HepG2 (cell line): ENCODE measurements around the gene ENPP1. TPM values are rescaled to one million over a fixed set of nuclear protein-coding genes. Genes with fewer than 3 reads are reported as not detected.

Experiments
- ATAC-seq: fragments of 200-7000 bp; cut with Tn5 transposase; 3 replicates; pipeline ENCODE4 v1.9.1; 2020; ENCODE audit warnings: mild to moderate bottlenecking, moderate library complexity
- BruUV-seq: library from RNA; stranded (reverse); fragments of 400-500 nt; replicated peaks from 2 replicates; lab custom pipeline; 2021; lab: Mats Ljungman, UMichigan
- CTCF ChIA-PET: fragments of 300-600 bp; formaldehyde crosslinking; extraction: SDS; loops from one replicate; lab custom pipeline; 2021; ENCODE audit warnings: low total read pairs, inconsistent platforms, low intra/inter-chr PET ratio; lab: Yijun Ruan, JAX
- POLR2A ChIA-PET: fragments of 350-600 bp; sonication (Branson Sonifier 250); formaldehyde crosslinking; loops from one replicate; lab custom pipeline; 2020; ENCODE audit warnings: antibody characterized with exemption, inconsistent platforms; lab: Yijun Ruan, JAX
- DNase-seq: peaks from one replicate; pipeline ENCODE4 v3.0.0-alpha.2; 2015; ENCODE audit warnings: low spot score
- FAIRE-seq: peaks from 3 replicates; lab custom pipeline; 2011; peaks lifted over from hg19 to GRCh38; lab: Jason Lieb, UNC
- H2AFZ ChIP-seq: one replicate; pipeline ENCODE4 v1.6.1; 2011; ENCODE audit warnings: low read length, inconsistent platforms
- H3K27ac ChIP-seq: fragments of 300-600 bp; 3 replicates; pipeline ENCODE4 v1.8.0; 2011; ENCODE audit warnings: mixed run types, mild to moderate bottlenecking, mixed read lengths, low read length, inconsistent platforms; ENCODE audit not compliant: insufficient read depth; ENCODE audit errors: extremely low read length
- H3K27me3 ChIP-seq, 2 experiments: fragments of 200-600 bp in 1 of 2; 2 replicates in 1 of 2; 3 replicates in 1 of 2; pipeline versions ENCODE4 v1.6.0 to v1.8.0; 2011; ENCODE audit warnings: low read length in 2 of 2, mild to moderate bottlenecking in 2 of 2, moderate library complexity in 2 of 2, inconsistent platforms in 1 of 2; ENCODE audit not compliant: insufficient read depth in 2 of 2, control insufficient read depth in 1 of 2
- H3K36me3 ChIP-seq, 2 experiments: fragments of 200-600 bp in 1 of 2; replicated peaks in 1 of 2; 2 replicates in 1 of 2; 3 replicates in 1 of 2; pipeline versions ENCODE4 v1.5.1 to v1.8.0; 2011; ENCODE audit warnings: low read length in 2 of 2, inconsistent platforms in 1 of 2; ENCODE audit not compliant: insufficient read depth in 2 of 2, control insufficient read depth in 1 of 2
- H3K4me1 ChIP-seq: 2 replicates; pipeline ENCODE4 v1.5.1; 2012; ENCODE audit warnings: low read length, inconsistent platforms; ENCODE audit not compliant: insufficient read depth
- H3K4me2 ChIP-seq: 2 replicates; pipeline ENCODE4 v1.6.0; 2011; ENCODE audit warnings: low read depth, low read length, inconsistent platforms
- H3K4me3 ChIP-seq, 3 experiments: fragments of 200-600 bp in 1 of 3; sonication (generic), shearing (Covaris generic) in 1 of 3; replicated peaks in 1 of 3; 2 replicates each; pipeline ENCODE4 v1.5.1; 2011 to 2016; ENCODE audit warnings: low read length in 3 of 3, inconsistent platforms in 2 of 3, low read depth in 2 of 3, mild to moderate bottlenecking in 2 of 3, control low read depth in 1 of 3, mixed read lengths in 1 of 3; ENCODE audit not compliant: insufficient read depth in 1 of 3
- H3K79me2 ChIP-seq: one replicate; pipeline ENCODE4 v1.6.1; 2011; ENCODE audit warnings: low read length, inconsistent platforms; ENCODE audit not compliant: insufficient read depth
- H3K9ac ChIP-seq: 2 replicates; pipeline ENCODE4 v1.6.0; 2011; ENCODE audit warnings: mild to moderate bottlenecking, low read depth, low read length, inconsistent platforms; ENCODE audit not compliant: insufficient read depth
- H3K9me3 ChIP-seq: 2 replicates; pipeline ENCODE4 v1.5.1; 2012; ENCODE audit warnings: mild to moderate bottlenecking, low read length
- H4K20me1 ChIP-seq: 2 replicates; pipeline ENCODE4 v1.6.0; 2011; ENCODE audit warnings: inconsistent platforms, mild to moderate bottlenecking, low read length, moderate library complexity; ENCODE audit not compliant: insufficient read depth
- GABPB1 ChIP-seq: IDR thresholded peaks from 2 replicates; pipeline ENCODE4 v1.6.1; 2016; ENCODE audit warnings: mild to moderate bottlenecking, missing genetic modification reagents, moderate library complexity, missing compliant biosample characterization
- SRY ChIP-seq: sonication (generic); formaldehyde crosslinking; IDR thresholded peaks from 2 replicates; pipeline ENCODE4 v1.8.0; 2022; ENCODE audit warnings: mild to moderate bottlenecking, missing genetic modification reagents
- ZFP90 ChIP-seq: sonication (generic); formaldehyde crosslinking; IDR thresholded peaks from 2 replicates; pipeline ENCODE4 v1.8.0; 2022; ENCODE audit warnings: missing genetic modification reagents, mild to moderate bottlenecking, inconsistent platforms, borderline replicate concordance
- ZNF788 ChIP-seq: sonication (generic); formaldehyde crosslinking; IDR thresholded peaks from 2 replicates; pipeline ENCODE4 v1.5.0; 2020; ENCODE audit warnings: mild to moderate bottlenecking, missing genetic modification reagents, borderline replicate concordance
- WGBS: methylation state at CpG from one replicate; pipeline ENCODE4 v1.1.6; 2017; ENCODE audit warnings: low lambda C conversion rate; 5-methylcytosine and 5-hydroxymethylcytosine counted together
- in situ Hi-C: cut with HindIII; loops from 2 replicates; pipeline ENCODE4 v1.10.0; 2017; ENCODE audit warnings: low pct_unique_long_range_greater_than_20kb; ENCODE audit not compliant: extremely low pct_ligation_motif_present
- intact Hi-C: fragments of 100-400 bp; cut with micrococcal nuclease; formaldehyde crosslinking; loops from one replicate; pipeline ENCODE4 v1.10.0; 2022; ENCODE audit not compliant: unreplicated experiment
- polyA plus RNA-seq, 8 experiments: library from polyadenylated mRNA; depleted of rRNA in 3 of 8; stranded (reverse) in 7 of 8; unstranded in 1 of 8; fragments of >200 nt; fragmentation: Illumina TruSeq in 4 of 8; extraction: Trizol in 4 of 8; gene quantifications; 2 replicates each; pipeline versions ENCODE4 v1.2.1 to v1.2.3, GENCODE V29; 2011 to 2016; ENCODE audit warnings: low read depth in 4 of 8, missing spikeins in 1 of 8, mixed read lengths in 1 of 8; ENCODE audit not compliant: insufficient read depth in 1 of 8
- total RNA-seq, 5 experiments: library from RNA; depleted of rRNA; stranded (reverse); fragments of >200 nt; fragmentation: Illumina TruSeq; extraction: Trizol; gene quantifications; 2 replicates each; pipeline ENCODE4 v1.2.3, GENCODE V29; 2016; ENCODE audit warnings: low read depth in 1 of 5
- TF ChIP-seq, protein P1 (sequence below), 2 experiments: fragments of 450-650 bp in 1 of 2; sonication (generic) in 1 of 2; formaldehyde crosslinking in 1 of 2; IDR thresholded peaks; 2 replicates each; pipeline versions ENCODE4 v1.6.1 to v1.8.0; 2016 to 2022; ENCODE audit warnings: antibody characterized with exemption in 1 of 2, mild to moderate bottlenecking in 1 of 2, missing genetic modification reagents in 1 of 2
- TF ChIP-seq, protein P2 (sequence below): sonication (generic); formaldehyde crosslinking; IDR thresholded peaks from 2 replicates; pipeline ENCODE4 v1.4.0; 2020; ENCODE audit warnings: low read depth, mild to moderate bottlenecking, missing genetic modification reagents
- TF ChIP-seq, protein P3 (sequence below): sonication (generic); formaldehyde crosslinking; IDR thresholded peaks from 2 replicates; pipeline ENCODE4; 2020; ENCODE audit warnings: missing genetic modification reagents, mild to moderate bottlenecking, borderline replicate concordance

Gene ENPP1
- total and polyA plus RNA-seq, 2 of the 13 experiments (the other 11 are each of a cell fraction or from before 2014, with no cell fraction given) = 56.5 to 160 TPM

DNA sequence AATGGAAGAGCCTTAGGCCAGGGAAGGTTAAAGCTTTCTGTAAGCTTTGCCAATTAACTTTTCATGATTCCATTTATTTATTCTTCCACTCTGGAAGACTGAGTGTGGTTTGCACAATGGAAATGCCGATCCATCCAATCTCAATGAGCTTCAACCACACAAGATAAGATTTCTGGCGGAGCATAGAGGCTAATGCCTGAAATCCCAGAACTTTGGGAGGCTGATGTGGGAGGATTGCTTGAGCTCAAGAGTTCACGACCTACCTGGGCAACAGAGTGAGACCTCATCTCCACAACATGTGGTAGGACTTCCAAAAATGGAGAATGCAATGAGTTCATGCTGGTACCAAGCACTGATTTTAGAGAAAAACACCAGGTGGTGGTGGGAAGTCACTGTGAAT is 6.2 kb downstream of the ENPP1 start:
- Histone ChIP-seq H3K4me2 (no peak overlapping the region), H3K27ac (no peak overlapping the region), H3K79me2 (peaks cover 84% of the 10 kb centered on the region), H3K9ac (no peak overlapping the region), H3K9me3 (no peaks in the 10 kb centered on the region), H3K4me1 (peaks cover 80% of the 10 kb centered on the region), H3K27me3 (no peaks in the 10 kb centered on the region), H2AFZ (no peak overlapping the region), H3K36me3 (peaks cover 0 to 1% of the 10 kb centered on the region in 2 experiments; a peak in 1 of 5 replicates), H3K4me3 (no peak overlapping the region), H4K20me1 (0 out of 2 replicates have a peak, but pooled peaks cover 3% of the 10 kb centered on the region)
- WGBS = 98% methylated on average over 3 of the region's 3 CpGs
- intact Hi-C loops = no loop called here
- no TSS peak for BruUV-seq
- ChIA-PET CTCF (no interaction called here), POLR2A (interaction anchor here (1.1 kb wide), 1 partner anchor 10 kb away, joined by 3 read pairs; no protein-coding TSS in a partner anchor)
- in situ Hi-C loops = no loop called here
- ATAC-seq (no peak), DNase-seq (no peak), FAIRE-seq (no peak)
- TF ChIP-seq ZFP90 (CRISPR knock-in tag) = no peak
- TF ChIP-seq, protein P1, sequence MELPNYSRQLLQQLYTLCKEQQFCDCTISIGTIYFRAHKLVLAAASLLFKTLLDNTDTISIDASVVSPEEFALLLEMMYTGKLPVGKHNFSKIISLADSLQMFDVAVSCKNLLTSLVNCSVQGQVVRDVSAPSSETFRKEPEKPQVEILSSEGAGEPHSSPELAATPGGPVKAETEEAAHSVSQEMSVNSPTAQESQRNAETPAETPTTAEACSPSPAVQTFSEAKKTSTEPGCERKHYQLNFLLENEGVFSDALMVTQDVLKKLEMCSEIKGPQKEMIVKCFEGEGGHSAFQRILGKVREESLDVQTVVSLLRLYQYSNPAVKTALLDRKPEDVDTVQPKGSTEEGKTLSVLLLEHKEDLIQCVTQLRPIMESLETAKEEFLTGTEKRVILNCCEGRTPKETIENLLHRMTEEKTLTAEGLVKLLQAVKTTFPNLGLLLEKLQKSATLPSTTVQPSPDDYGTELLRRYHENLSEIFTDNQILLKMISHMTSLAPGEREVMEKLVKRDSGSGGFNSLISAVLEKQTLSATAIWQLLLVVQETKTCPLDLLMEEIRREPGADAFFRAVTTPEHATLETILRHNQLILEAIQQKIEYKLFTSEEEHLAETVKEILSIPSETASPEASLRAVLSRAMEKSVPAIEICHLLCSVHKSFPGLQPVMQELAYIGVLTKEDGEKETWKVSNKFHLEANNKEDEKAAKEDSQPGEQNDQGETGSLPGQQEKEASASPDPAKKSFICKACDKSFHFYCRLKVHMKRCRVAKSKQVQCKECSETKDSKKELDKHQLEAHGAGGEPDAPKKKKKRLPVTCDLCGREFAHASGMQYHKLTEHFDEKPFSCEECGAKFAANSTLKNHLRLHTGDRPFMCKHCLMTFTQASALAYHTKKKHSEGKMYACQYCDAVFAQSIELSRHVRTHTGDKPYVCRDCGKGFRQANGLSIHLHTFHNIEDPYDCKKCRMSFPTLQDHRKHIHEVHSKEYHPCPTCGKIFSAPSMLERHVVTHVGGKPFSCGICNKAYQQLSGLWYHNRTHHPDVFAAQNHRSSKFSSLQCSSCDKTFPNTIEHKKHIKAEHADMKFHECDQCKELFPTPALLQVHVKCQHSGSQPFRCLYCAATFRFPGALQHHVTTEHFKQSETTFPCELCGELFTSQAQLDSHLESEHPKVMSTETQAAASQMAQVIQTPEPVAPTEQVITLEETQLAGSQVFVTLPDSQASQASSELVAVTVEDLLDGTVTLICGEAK (IDR thresholded peaks at IDR 0.05) = no peak
- TF ChIP-seq, protein P1 (CRISPR knock-in tag; IDR thresholded peaks at IDR 0.05) = no peak
- TF ChIP-seq GABPB1 = no peak
- TF ChIP-seq ZNF788 (CRISPR knock-in tag) = no peak
- TF ChIP-seq, protein P2, sequence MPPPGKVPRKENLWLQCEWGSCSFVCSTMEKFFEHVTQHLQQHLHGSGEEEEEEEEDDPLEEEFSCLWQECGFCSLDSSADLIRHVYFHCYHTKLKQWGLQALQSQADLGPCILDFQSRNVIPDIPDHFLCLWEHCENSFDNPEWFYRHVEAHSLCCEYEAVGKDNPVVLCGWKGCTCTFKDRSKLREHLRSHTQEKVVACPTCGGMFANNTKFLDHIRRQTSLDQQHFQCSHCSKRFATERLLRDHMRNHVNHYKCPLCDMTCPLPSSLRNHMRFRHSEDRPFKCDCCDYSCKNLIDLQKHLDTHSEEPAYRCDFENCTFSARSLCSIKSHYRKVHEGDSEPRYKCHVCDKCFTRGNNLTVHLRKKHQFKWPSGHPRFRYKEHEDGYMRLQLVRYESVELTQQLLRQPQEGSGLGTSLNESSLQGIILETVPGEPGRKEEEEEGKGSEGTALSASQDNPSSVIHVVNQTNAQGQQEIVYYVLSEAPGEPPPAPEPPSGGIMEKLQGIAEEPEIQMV (CRISPR knock-in tag) = no peak
- TF ChIP-seq, protein P3, sequence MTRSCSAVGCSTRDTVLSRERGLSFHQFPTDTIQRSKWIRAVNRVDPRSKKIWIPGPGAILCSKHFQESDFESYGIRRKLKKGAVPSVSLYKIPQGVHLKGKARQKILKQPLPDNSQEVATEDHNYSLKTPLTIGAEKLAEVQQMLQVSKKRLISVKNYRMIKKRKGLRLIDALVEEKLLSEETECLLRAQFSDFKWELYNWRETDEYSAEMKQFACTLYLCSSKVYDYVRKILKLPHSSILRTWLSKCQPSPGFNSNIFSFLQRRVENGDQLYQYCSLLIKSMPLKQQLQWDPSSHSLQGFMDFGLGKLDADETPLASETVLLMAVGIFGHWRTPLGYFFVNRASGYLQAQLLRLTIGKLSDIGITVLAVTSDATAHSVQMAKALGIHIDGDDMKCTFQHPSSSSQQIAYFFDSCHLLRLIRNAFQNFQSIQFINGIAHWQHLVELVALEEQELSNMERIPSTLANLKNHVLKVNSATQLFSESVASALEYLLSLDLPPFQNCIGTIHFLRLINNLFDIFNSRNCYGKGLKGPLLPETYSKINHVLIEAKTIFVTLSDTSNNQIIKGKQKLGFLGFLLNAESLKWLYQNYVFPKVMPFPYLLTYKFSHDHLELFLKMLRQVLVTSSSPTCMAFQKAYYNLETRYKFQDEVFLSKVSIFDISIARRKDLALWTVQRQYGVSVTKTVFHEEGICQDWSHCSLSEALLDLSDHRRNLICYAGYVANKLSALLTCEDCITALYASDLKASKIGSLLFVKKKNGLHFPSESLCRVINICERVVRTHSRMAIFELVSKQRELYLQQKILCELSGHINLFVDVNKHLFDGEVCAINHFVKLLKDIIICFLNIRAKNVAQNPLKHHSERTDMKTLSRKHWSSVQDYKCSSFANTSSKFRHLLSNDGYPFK (CRISPR knock-in tag) = no peak
- TF ChIP-seq SRY = no peak
